GM19240 (cell line): ENCODE measurements around the gene AMN.

Experiments
- DNase-seq: peaks from one replicate; pipeline ENCODE4 v3.0.0; 2011; ENCODE audit warnings: low spot score; ENCODE audit not compliant: insufficient read length

AMN gene

DNA sequence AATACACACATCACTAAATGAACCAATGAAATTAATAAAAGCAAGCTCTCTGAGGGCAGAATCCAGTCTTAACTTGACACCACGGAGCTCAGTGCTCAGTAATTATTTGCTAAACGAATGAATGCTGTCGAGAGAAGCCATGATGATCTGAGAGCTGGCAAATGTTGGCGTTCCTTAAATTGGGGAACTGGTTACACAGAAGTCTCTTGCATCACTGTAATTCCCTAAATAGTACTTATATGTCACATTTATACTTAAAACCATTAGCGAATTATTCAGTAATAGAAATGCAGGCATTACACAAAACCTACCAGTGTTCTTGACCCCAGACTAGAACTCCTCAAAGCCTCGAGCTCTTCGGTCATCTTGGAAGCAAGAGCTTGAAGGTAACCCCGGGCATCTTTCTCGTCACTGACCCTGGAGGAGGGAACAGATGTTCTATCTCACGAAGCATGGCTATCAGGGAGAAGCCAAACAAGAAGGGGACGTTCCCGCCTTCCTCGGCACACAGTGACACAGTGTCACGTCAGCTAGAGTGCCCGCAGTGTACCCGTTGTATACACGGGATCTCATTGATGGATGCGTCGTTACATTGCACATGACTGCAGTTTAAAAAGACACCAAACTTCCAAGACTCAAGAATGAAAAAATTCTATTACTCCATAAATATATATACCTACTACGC is 43.6 kb downstream of the AMN start:
- no peak for DNase-seq

DNA sequence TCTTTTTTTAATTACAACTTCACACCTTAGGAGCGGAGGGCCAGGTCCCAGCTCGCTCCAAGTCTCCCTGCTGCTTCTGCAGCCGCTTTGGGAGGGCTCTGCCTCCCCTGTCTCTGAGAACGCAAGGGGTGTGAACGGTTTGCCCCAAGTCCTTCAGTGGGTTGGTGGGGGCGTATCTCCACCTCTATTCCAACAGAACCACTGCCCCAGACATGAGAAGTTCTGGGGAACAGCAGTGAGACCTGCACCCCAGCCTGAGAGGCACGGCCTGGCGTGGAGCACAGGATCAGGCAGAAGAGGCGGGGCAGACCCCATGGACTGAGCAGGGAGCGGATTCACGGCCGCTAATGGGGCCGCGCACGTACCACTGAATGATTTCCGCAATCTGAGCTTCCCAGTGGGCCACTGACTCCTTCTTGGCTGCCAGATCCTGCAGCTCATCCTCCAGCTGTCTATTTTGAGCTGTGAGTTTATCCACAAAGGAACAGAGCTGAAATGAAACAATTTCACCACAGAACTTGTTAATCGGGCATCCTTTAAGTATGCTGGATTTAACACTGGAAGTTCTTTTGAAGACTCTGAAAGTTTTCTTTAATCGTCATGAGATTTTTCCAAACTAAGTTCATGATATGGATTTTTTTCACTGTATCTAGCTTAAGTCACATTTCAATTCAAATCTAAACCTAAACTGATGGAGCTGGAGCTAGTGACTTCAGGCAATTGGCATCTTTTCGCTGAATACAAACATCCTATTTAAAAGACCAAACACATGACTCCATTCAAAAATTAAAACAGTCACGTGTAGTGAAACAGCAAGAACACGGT is 44.4 kb downstream of the AMN start:
- DNase-seq, result no peak

DNA sequence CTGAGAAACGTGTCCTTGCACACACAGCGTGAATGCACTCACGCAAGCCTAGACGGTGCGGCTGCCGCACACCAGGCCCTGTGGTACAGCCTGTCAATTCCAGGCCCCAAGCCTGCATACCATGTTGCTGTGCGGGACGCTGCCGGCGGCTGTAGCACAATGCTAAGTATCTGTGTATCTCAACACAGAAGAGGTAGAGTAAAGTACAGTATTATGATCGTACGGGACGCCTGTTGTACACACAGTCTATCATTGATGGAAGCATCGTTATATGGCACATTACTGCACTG is 45.0 kb downstream of the AMN start:
- no peak for DNase-seq

DNA sequence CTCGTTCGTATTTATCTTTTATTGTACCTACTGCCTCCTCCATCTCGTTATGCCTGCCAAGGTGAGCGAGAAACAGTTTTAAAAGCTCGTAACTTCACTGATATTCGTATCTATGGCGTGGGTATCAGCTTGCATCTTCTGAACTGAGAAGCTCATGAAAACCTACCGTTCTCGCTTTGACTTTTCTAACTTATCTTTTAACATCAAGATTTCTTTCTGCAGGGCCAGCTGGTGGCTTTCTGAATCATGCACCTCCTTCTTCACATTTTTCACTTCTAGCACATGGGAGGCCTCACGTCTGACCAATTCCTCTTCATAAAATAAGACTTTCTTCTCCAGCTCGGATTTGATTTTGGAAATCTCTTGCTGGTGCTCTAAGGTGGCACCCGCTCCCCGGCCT is 45.8 kb downstream of the AMN start:
- no peak for DNase-seq

DNA sequence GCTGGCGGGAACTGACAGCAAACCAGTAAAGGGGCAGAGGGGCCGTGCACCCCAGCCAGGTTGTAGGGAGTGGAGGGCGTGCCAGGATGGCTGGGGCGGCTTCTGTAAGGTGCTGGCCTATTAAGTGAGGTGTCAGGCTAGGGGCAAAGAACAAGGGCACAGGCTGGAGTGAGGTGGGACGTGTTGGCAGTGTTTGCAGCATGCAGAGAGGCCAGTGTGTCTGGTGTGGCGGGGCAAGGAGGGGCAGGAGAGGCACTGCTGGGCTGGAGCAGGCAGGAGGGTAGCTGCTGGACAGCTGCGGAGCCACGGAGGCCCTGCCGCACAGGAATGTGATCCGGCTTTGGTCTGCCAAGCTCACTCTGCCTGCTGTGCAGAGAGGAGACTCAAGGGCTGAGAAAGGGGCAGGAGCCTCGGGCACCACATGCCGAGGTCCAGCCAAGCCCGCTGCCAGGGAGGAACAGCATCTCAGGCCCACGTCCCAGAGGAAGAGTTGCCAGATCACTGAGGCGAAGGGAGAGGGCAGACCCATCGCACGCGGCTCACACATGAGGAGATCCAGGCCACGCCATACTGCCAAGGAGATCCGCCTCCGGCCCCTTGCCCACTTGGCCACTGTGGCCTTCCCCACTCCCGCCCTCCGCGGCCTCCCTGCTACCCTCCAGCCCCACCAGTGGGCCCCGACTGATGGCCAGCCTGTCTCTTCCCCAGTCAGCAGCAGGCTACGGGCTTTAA is 46.8 kb downstream of the AMN start:
- DNase-seq, result no peak

DNA sequence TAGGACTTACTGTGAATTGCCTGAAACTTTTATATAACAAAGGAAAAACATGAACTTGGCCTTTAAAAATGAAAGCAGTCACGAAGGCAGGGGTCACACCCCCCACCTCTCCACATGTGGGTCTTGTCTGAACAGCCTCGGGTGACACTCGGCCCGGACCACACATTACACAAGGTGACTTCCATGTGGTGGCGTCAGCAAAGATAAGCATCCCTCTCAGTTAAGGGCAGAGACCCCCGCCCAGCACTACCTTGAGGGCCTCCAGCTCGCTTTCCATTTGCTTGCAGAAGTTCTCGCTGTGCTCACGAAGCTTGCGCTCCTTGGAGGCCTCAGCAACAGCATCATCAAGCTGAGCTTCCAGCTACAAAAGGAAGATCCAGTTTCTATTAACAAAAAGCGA is 47.4 kb downstream of the AMN start:
- DNase-seq, result no peak

DNA sequence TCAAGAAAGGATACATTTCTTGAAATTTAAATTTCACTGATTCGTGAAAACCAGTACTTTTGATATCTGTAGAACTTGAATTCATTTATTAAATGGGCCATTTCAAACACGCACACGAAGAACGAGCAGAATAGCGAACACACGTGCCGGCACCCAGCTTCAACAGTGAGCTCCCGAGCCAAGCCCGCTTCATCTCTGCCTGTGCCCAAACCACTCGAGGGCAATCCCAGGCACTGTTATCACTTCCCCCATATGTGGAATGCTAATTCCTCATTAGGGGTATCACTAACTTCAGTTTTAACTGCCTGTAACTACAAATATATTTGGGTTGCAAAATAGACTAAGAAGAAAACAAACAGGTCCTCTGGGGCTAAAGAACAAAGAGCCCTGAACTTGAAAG is 48.0 kb downstream of the AMN start:
- no peak for DNase-seq

DNA sequence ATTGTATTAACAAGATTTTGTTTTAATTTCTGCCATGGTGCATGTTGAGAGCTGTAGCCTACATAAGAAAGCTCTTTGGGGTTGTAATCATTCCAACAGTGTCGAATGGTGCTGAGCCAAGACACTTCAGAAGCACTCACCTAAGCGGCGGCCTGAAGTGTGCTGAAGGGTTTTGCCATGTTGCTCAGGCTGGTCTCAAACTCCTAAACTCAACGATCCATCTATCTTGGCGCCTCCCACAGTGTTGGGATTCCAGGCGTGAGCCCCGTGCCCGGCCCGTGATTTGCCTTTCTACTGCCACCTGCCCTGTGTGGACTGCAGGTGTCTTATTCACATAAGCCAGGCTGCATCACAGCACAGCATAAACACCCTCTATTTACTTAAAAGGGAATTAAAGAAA is 48.9 kb downstream of the AMN start:
- no peak for DNase-seq

DNA sequence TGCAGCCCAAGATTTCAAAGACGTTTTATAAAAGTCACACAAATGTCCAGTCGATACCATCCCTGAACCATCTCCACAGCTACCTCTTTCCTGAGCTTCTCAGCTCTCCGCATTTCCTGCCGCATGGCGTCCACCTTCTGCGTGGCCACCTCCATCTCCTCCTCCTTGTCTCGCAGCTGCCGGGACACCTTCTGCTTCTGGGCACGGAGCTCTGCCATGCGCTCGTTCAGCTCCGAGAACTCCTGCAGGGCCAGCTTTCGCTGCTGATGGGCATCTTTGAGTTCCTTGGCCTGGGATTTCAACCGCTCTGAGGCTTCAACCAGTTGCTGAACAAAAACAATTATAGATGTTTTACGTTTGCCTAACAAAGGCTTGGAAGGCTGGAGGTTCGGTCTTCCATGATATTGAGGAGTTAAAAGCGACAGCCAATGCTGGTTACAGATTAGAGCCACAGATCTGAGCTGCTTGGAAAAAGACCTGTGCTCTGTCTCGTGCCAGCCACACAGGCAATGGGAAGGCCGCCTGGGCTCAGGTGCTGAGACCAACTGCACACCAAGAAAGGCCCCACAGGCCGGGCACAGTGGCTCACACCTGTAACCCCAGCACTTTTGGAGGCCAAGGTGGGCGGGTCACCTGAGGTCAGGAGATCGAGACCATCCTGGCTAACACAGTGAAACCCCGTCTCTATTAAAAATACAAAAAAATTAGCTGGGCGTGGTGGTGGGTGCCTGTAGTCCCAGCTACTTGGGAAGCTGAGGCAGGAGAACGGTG is 49.6 kb downstream of the AMN start:
- no peak for DNase-seq

DNA sequence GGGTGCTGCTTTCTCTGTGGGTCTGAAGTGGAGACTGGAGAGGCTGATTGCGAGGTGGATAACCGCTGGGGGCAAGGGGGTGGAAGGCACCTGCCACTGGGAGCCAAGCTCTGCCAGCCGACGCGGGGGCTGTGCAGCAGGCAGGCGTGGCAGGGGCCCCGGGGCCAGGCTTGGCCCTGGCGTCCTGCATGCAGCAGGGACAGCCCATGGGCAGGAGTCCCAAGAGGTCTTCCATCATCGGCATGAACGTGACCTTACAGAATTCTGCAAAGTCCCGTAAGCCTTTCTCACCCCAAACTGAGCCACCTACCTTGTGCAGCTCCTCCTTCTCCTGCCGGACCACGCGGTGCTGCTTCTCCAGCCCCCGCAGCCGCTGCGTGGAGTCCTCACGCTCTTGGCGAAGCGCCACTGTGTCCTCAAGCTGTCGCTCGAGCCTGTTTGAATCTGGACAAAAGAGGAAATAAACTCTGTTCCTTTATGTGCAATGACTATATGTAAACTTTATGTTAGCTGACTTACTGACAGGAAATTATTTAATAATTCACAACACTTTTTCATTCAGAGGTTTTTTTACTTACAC is 51.3 kb downstream of the AMN start:
- no peak for DNase-seq

DNA sequence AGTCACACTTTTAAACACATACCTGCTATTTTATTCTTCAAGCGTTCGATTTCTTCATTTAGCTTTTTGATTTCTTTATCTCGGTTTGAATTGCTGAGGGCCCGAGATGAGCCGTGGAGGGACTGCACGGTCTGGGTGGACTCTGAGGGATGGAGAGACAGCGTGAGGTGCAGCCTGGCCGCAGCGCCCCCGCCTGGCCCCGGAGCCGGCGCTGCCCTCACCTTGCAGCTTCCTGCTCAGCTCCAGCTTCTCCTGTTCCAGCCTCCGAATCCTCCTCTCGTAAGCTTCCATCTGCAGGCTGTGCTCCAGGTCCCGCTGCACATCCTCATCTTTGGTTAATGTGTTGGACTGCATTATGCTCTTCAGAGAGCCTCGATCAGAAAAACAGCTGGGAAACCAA is 53.2 kb downstream of the AMN start:
- no peak for DNase-seq

DNA sequence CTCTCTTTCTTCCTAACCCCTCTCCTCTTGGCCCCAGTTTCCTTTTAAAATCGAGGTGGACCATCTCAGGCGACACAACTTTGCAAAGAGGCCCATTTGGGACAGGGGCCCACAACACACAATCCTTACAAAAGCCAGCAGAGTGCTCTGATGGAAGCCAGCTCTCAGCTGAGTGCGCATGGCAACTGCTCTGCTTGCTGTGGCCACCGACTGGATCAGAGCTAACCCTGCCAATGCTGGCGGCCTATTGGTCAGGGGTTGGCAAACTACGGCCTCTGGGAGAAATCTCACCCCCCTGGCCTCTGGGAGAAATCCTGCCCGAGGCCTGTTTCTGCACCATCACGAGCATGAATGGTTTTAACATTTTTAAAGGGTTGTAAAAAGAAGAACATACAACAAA is 55.0 kb downstream of the AMN start:
- DNase-seq, result no peak

DNA sequence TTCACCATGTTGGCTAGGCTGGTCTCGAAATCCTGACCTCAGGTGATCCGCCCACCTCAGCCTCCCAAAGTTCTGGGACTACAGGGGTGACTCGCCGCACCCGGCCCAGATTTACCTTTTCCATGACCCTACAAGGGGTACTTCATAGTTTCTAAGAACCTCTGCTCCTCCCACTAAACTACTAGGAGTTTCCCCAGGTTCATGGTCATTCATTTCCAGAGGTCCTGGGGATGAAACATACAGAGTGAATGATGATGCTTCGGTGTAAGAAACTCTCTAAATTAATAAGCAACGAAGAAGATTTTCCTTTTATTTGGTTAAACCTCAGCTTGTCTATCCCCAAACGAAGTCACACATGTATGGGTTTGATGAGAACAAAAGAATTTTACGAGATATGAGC is 56.9 kb downstream of the AMN start:
- DNase-seq, result no peak

DNA sequence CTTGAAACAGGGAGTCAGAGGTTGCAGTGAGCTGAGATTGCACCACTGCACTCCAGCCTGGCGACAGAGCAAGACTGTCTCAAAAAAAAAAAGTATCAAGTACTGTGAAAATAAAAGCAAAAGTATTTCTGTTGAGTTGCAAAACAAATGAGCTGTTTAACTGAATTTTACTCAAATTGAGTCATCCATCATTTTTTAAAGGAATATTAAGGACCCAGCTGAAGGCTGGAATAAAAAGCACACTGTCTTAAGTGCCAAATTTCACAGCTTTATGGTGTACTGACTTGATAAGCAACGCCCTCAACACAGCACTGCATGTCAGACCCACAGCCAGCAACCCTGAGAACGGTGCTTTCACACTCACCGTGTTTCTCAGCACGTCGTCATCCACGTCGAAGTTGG is 57.9 kb downstream of the AMN start:
- DNase-seq, result no peak
